ENCODE results near the gene TMEM143.
"Not testable (repeated sequence)": the region's sequence is repeated elsewhere in the genome, so short reads cannot be mapped to it uniquely, and the experiment has no call there.

The TMEM143 gene

DNA sequence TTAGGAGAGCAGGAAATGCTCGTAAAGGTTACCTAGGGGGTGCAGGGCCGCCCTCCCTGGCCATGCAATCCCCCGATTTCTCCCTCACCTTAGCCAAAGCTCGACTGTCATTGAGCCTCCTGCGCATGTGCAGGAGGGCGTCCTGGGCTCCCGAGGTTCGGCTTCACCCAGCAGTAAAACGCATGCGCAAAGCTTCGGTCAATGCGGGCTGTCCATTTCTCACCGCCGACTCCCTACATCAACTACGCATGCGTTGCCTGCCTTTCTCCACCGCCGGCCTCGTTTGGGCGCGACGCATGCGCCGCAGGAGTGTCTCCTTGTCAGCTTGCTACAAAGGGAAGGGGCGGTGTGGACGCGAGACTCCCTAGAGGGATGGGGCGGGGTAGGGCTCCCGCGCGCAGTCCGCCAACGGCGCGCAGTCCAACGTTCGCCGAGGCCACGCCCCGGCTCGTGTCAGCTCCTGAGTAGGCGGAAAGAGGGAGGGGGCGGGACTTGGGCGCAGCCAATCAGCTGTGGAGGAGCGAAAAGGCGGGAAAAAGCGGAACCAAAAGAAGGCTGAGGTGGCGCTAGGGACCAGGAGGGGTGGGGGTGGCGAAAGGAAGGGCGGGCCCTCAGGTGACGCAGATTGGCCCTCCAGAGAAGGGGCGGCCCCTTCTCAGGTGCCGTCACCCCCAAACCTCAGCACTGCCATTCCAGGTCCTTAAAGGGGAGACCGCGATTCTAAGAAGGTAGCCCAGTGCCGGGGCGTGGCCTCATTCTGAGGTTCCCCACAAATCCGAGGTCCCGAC is at the start of gene TMEM143, which contains the start of gene SYNGR4:
Gene TMEM143, minus strand, starts transcription at position 131 of the 788 bp plus-strand sequence. Its CDS starts 20 bp downstream, at position 111.
Gene SYNGR4, plus strand, starts transcription at position 558 of the 788 bp plus-strand sequence. CDS start 1,476 bp downstream, outside the sequence.
- DNase-seq: peak; percentile 98

DNA sequence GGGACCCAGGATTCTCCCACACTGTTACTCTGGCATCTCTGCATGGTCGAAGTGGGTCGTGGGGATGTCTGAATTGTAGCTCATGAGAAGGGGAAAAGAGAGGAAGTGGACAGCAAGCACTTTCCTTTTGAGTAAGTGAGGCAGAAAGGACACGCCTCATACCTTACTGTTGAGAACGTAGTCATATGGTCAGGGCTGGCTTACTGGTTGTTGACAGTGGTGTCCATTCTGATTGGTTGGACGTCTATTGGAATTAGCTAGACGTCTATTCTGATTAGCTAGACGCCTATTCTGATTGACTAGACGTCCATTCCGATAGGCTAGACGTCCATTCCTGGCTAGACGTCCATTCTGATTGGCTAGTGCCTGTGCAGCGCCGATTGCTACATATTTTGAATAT is 42.1 kb upstream of the TMEM143 start:
- no peak for DNase-seq

DNA sequence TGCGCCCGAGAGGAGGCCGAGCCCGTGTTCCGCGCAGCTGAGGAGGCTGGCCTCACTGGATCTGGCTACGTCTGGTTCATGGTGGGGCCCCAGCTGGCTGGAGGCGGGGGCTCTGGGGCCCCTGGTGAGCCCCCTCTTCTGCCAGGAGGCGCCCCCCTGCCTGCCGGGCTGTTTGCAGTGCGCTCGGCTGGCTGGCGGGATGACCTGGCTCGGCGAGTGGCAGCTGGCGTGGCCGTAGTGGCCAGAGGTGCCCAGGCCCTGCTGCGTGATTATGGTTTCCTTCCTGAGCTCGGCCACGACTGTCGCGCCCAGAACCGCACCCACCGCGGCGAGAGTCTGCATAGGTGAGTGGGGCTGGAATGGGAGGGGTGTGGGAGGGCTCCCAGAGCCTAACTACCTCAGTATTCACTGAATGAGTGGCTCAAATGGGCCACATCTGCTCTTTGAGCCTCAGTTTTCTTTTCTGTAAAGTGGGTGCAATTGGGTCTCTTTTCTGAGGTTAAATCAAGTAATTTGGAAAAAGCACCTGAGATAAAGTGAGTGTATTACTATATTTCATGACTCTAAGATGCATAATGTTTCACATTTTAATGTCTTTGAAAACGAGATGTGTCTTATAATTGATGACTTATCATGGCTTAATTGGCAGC is 41.4 kb upstream of the TMEM143 start:
- DNase-seq: no peak

DNA sequence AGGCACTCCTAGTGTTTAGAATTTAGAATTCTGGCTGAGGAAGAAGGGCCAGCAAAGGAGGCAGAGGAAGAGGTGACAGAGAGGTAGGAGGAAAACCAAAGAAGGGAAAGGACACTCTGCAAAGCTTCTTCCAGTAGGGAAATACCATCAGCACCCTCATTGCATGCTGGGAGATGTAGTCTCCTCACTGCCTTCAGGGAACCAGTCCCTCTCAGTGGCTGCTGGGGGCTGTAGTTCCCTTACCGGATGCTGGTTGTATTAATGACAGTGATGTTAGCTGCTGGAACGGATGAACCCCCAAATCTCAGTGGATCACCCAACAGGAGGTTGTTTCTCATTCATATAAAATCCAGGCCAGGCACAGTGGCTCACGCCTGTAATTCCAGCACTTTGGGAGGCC is 39.9 kb upstream of the TMEM143 start:
- DNase-seq: peak in 1 of 2 experiments; percentile 51

DNA sequence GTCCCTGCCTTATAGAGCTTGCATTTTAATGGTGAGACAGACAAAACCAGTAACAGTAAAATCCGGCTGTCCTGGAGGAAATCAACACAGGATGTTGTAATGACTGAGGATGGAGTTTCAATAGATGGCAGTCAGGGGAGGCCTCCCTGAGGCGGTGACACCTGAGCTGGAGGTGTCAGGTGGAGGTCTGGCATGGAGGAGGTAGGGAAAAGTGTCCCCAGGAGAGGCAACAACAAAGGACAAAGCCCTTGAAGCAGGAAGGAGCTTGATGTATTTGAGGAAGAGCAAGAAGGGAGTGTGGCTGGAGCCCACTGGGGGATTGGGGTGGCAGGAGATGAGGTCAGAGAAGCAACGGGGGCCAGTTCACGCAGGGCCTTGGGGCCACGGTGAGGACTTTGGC is 37.5 kb upstream of the TMEM143 start:
- DNase-seq: no peak

DNA sequence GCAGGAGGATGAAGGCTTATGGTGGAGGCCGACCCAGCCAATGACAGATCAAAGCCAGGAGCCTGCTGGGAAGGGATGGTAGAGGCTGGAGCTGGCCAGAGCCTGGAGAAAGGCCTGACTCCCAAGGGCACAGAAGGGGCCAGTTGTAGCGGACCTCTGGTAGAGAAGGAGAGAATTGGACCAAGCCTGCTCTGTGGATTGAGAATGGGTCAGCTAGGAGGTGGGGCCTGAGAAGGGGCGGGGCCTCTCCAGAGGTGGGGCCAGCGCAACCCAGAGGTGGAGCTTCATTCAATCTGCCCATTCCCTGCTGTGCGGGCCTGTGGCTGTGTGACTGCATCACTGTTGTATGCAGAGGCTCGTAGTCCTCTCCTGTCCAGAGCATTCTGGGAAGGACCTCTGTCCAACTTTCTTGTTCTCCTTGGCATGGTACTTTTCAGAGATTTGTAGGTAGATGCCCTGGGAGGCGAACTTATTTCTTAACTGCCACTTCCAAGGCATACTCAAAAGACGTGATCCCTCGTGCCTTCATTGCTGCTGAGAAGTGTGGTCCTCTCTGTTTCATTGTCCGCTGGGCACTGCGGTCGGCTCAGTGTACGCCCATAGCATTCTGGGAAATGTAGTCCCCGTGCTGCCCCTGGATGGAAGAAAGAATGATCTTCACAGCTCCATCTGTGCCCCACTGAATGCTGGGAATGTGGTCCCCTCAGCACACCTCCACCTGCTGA is 36.4 kb upstream of the TMEM143 start:
- peak; percentile 48 to 68 for DNase-seq

DNA sequence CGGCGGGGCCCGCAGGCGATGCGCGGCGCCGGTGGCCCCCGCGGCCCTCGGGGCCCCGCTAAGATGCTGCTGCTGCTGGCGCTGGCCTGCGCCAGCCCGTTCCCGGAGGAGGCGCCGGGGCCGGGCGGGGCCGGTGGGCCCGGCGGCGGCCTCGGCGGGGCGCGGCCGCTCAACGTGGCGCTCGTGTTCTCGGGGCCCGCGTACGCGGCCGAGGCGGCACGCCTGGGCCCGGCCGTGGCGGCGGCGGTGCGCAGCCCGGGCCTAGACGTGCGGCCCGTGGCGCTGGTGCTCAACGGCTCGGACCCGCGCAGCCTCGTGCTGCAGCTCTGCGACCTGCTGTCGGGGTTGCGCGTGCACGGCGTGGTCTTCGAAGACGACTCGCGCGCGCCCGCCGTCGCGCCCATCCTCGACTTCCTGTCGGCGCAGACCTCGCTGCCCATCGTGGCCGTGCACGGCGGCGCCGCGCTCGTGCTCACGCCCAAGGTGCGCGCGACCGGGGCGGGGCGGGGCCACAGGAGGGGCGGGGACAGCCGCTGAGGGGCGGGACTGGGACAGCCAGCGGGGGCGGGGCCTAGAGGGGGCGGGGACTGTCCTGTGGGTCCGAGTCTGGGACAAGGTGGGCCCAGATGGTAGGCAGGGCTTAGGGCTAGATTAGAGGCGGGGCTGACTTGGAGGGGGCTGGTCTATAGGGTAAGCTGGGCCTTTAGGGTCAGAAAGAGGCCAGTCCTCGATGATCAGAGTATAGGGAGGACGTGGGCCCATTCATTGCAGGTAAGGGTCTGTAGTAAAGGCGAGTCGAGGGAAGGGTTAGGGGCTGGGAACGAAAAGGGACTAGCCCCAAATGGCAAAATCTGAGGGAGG is 34.9 kb upstream of the TMEM143 start:
- DNase-seq: peak; percentile 92 to 94

DNA sequence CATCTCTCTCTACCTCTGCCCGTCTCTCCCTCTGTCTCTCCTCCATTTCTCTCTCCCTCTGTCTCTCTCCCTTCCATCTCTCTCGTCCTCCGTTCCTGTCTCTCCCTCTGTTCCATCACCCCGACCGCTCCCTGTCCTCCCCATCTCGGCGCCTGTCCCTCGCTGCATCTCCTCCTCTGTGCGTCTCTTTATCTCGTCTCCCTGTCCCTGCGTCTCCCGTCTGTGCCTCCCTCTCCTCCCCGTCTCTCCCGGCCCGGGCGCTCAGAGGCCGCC is 34.3 kb upstream of the TMEM143 start:
- DNase-seq: peak in 1 of 2 experiments; percentile 51

DNA sequence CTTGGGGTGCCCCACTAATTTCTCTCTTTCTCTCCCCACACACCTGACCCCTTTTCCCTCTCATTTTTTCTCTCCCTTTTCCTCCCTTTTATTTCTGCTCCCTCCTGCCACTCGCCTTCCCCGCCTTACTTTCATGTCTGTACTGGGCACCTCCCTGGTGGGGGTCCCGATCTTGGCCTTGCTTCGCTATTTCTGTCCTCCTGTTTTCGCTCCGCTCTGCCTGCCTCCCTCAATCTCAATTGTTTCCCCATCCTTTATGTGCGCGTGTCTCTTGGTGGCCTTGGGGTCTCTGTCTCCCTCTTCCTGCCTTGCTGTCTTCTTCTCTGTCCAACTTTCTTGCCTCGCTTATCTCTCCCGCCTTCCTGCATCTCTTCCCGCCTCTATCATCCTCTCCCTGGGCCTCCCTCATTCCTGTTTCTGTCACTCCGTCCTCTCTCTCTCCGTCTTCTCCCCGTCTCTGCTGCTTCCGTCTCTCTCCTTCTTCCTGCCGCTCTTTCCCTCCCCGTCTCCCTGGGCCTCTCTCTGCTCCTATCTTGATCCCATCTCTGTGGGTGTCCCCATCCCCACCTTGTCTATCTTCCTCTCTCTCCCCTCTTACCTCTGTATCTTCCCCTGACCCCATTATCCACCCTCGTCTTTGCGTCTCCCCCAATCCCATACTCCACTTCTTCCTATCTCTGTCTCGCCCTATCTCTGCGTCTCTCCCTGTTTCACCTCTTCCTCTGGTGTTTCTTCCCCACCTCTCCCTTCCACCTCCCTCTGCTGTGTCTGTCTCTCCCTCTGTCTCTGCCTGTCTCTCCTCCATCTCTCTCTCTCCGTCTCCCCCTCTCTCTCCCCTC is 33.7 kb upstream of the TMEM143 start:
- peak in 1 of 2 experiments; percentile 25 for DNase-seq

DNA sequence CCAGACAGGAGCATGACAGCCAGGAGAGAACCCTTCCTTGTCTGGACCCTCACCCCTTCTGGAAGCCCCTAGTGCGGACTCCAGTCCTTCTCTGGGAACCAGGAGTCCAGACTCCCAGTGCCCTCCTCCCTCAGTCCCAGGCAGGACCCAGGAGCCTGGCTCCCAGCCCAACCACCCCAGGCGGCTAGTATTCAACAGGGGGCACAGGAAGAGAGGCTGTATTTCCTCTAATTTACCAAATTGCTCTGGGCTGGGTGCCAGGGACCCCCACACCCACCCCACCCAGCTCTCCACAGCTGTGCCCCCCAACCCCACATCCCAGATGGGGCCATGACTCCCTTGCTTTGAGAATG is 33.1 kb upstream of the TMEM143 start:
- DNase-seq: no peak

DNA sequence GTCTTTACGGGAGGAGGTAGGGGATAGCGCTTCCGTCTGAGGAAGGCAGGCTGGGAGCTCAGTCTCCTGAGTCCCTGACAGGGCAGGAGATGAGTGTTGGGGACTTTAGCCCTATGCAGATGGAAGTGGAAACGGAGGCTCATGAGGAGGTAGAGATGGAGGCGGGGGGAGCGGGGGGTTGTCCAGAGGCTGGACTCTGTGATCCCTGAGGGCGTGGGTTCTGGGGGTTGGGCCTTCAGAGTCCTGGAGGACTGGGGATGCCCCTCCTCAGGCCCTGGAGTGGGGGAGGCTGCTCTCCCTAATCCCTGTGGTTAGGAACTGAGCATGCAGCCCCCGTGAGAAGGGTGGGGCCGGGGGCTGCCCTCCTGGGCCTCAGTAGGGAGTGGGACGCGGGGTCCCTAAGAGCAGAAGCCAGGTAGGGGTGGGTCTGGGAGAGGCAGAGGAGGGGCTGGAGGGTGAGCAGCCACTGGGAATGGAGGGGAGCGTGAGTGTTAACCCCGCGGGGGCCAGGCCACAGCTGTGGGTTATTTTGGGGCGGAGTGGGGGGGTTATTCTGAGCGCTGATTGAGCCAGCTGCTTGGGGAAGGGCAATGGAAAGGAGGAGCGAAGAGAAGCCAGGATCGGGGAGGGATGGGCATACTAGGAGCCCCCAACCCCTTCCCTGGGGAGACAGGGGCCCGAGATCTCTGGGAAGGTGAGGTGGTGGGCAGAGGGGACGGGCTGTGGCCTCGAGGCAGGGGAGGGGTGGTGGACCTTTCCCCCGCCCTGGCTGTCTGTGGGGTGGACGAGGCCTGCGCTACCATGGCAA is 32.5 kb upstream of the TMEM143 start:
- DNase-seq: peak in 1 of 2 experiments; percentile 23

DNA sequence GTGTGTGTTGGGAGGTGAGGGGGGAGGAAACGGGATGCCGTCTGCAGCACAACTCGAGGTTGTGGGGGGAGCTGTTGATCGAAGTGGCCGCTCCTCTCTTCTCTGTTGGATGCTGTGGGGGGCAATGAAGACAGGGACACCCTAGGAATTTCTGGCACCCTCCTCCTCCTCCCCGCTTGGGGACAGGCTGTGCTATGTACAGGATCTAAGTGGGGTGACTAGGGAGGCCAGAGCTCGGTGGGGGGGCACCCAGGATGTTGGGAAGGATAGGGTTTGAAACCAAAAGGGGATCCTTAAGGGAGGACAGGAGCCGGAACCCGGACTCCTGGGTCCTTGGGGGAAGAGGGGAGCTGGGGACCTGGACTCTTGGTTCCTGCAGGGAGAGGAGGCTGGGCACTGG is 31.8 kb upstream of the TMEM143 start:
- no peak for DNase-seq

DNA sequence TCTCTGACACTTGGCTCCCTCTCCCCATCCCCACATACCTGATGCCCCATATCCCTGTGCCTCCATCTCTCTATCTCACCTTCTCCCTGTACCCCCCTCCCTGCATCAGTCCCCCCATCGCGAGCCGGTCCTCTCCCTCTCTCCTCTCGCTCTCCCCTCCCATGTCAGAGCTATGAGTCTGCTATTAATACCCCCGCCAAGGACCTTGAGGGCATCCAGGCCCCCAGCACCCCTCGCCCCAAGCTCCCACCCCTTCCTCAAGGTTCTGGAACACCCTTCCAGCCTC is 31.4 kb upstream of the TMEM143 start:
- no peak for DNase-seq

DNA sequence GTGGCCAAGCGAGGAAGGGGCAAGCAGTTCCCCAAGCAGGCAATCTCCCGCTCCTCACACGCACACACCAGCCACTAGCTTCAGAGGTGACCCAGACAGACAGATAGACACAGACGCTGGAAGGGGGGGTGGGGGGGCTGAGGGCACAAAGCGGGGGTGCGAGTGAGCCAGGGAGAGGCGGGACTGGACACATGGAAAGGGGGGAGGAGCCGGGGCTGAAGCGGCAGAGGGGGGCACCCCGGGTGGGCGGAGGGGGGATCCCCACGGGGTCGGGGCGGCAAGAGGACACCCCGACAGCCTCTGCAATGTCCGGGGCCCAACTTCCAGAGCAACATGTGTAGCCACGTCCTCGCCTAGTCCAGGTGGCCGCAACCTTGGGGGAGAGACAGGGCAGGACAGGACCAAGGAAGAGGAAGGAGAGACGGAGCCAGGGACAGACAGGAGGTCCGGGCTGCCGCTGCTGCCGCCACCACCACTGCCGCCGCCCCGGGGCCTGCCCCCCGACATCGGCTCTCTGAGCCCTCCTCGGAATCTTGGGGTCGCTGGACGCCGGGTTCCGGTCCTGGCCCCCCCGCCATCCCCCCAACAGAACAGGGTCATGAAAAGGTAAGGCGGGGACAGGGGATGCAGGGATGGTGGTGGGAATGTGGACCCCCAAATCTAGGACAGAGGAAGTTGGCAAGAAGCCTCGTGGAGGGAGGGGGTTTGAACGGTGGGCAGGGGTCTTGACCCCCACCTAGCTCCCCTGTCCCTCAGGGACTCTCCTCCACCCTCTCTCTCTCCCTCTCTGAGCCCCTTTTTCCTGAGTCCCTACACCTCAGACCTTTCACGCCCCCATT is 30.8 kb upstream of the TMEM143 start:
- peak in 1 of 2 experiments; percentile 27 for DNase-seq

DNA sequence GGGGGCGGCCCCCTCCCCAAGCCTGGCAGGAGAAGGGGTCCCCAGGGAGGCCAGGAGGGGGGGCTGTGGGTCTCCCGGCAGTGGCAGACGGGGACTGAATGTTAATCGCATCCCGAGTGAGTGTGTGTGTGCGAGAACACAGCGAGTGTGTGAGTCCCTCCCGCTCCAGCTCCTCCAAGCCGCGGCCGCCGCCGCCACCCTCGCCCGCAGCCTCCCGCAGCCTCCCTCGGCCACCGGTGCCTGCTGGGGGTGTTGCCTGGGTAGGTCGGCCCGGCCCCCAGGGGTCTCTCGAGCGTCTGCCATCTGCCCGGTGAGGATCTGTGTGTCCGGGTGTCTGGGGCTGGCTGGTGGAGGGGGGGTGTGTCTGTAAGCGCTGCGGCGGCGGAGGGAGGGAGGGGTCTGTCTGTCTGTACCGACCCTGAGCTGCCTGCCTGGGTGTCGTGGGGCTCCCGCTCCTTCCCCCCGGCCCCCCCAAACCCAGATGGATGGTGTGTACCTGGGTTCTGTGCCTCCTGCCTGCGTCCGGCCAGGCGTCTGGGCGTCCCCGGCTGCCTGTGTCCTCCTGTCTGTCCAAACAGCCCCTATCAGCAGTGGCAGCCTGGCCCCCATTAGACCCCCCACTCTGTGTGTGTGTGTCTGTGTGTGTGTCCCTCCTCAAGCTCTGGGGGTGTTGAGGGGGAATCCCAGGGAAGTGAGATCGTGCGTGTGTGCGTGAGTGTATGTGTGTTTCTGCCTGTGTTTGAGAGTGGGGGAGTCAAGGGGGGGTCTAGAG is 30.0 kb upstream of the TMEM143 start, which contains the start of gene GRIN2D:
Gene GRIN2D, plus strand, starts transcription at position 110 of the 772 bp plus-strand sequence. CDS start 4,725 bp downstream, outside the sequence.
- peak in 1 of 2 experiments; percentile 49 for DNase-seq

DNA sequence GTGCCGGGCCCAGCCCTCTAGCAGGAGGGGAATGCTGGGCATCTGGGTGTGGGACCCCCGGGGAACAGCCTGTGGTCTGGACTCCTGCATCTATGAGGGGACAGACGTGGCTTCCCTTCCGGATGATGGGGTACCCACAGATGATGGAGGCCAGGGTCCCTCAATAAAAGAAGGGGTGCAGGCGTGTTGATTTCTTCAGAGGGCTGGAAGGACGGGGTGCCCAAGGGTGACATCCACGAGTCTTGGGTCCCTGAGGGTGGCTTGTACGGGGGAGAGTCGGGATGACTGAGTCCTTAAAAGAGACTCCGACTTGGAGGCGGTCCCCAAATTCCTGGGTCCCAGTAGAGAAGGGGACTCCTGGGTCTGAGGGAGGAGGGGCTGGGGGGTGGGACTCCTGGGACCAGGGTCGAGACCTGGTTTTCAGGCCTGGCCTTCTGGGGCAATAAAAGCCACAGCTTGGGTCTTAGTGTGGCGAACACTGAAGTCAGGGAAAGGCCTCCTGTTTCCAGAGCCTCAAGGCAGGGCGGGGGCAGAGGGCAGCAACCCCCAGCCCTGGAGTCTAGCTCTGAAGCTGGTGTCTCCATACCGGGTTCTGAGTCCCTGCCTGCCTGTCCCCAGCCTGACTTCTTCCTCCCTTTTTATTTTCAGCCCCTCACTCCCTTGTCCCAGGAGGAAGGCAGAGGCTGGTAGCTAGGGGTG is 29.3 kb upstream of the TMEM143 start:
- no peak for DNase-seq

DNA sequence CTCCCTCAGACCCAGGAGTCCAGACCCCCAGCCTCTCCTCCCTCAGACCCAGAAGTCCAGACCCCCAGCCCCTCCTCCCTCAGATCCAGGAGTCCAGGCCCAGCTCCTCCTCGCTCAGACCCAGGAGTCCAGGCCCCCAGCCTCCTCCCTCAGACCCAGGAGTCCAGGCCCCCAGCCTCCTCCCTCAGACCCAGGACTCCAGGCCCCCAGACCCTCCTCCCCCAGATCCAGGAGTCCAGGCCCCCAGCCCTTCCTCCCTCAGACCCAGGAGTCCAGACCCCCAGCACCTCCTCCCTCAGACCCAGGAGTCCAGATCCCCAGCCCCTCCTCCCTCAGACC is 28.2 kb upstream of the TMEM143 start:
- DNase-seq: not testable (repeated sequence)

DNA sequence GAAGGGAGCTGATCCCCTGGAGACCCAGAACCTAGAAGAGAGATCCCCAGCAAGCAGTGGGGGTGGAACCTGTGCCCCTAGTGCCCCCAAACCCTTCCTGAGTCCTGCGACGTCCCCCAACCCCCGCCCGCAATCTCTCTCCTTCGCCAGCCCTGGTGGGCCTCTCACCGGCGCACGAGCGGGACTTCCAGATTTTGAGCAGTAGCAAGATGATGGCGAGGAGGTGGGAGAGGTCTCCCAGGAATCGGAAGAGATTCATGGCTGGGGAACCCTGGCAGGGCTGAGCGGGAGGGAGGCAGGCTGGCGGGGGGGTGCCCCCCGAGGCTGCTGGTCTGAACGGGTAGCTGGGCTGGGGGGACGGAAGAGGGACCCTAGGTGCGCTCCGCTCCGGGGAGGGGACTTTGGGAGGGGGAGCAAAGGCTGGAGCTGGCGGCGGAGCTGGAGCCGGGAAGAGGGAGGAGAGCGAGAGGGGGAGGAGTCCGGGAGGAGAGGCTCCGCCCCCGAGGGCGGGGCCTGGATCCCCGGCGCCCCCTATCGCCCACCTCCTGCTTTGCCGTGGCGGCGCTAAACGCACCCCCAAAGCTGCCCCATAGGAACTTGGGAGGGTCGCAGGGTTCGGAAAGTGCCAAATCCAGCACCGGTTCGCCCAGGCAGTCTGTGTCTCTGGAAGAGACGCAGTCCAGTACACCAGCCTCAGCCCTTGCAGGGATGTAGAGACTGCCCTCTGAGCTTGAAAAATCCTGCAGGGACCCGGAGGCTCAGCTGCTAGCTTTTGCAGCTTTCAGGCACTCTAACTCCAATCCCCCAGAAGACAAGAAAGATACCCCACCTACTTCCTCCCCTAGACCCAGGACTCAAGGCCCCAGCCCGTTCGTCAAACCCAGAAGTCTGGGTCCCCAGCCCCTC is 27.6 kb upstream of the TMEM143 start, which contains the start of gene KDELR1:
Gene KDELR1, minus strand, starts transcription at position 452 of the 906 bp plus-strand sequence. Its CDS starts 193 bp downstream, at position 259.
- peak; percentile 80 to 87 for DNase-seq
